Naive thymus-derived CD4-positive, alpha-beta T cell (primary cell): ENCODE results near the gene MAP1LC3A. TPM values are rescaled to one million over a fixed set of nuclear protein-coding genes. Genes with fewer than 3 reads are reported as not detected.

ENCODE experiments used
- ATAC-seq: fragments of 150-1000 bp; cut with Tn5 transposase; 2 replicates; pipeline ENCODE4 v1.10.0; 2021; ENCODE audit warnings: mild to moderate bottlenecking, moderate library complexity
- CTCF ChIA-PET: fragments of 350-600 bp; sonication (Branson Sonifier 250); formaldehyde crosslinking; loops from one replicate; lab custom pipeline; 2021; ENCODE audit warnings: antibody characterized with exemption; lab: Charles Lee
- POLR2A ChIA-PET: fragments of 350-600 bp; sonication (Branson Sonifier 250); formaldehyde crosslinking; loops from one replicate; lab custom pipeline; 2021; ENCODE audit warnings: antibody characterized with exemption, inconsistent platforms; lab: Charles Lee
- DNase-seq, 9 donors: peaks; one replicate each; pipeline versions ENCODE4 v3.0.0 to v3.0.0-alpha.2; 2020 to 2022; ENCODE audit warnings: mixed read lengths in 1 of 9
- H3K27ac ChIP-seq: one replicate; pipeline ENCODE4 v1.7.0; 2013; ENCODE audit warnings: mild to moderate bottlenecking, low read depth, low read length, moderate library complexity
- H3K27me3 ChIP-seq, 2 donors: one replicate each; pipeline ENCODE4 v1.7.0; 2013; ENCODE audit warnings: low read length in 2 of 2, mild to moderate bottlenecking in 2 of 2, moderate library complexity in 2 of 2; ENCODE audit not compliant: control insufficient read depth in 2 of 2, insufficient read depth in 2 of 2
- H3K36me3 ChIP-seq, 3 experiments: 1 replicate in 2 of 3; 2 replicates in 1 of 3; pipeline ENCODE4 v1.7.0; 2013; ENCODE audit warnings: low read length in 3 of 3, mild to moderate bottlenecking in 3 of 3, moderate library complexity in 1 of 3; ENCODE audit not compliant: insufficient read depth in 3 of 3, control insufficient read depth in 2 of 3
- H3K4me1 ChIP-seq, 2 donors: one replicate each; pipeline ENCODE4 v1.7.0; 2013; ENCODE audit warnings: low read length in 2 of 2, mild to moderate bottlenecking in 2 of 2, moderate library complexity in 1 of 2; ENCODE audit not compliant: control insufficient read depth in 2 of 2, insufficient read depth in 2 of 2
- H3K4me3 ChIP-seq: 2 replicates; pipeline ENCODE4 v1.7.0; 2013; ENCODE audit warnings: mild to moderate bottlenecking, low read length
- H3K9me3 ChIP-seq, 3 experiments: 1 replicate in 2 of 3; 2 replicates in 1 of 3; pipeline ENCODE4 v1.7.0; 2013; ENCODE audit warnings: low read length in 3 of 3; ENCODE audit not compliant: control insufficient read depth in 2 of 3
- H3K27ac Mint-ChIP-seq, 9 donors: one replicate each; pipeline ENCODE4 v1.8.0; 2020 to 2022; ENCODE audit warnings: mixed read lengths in 9 of 9, mild to moderate bottlenecking in 8 of 9, moderate library complexity in 5 of 9, inconsistent platforms in 2 of 9
- H3K27me3 Mint-ChIP-seq, 5 donors: one replicate each; pipeline ENCODE4 v1.8.0; 2021 to 2022; ENCODE audit warnings: mixed read lengths in 5 of 5, mild to moderate bottlenecking in 1 of 5
- H3K36me3 Mint-ChIP-seq, 5 donors: one replicate each; pipeline ENCODE4 v1.8.0; 2020 to 2022; ENCODE audit warnings: mixed read lengths in 5 of 5, mild to moderate bottlenecking in 3 of 5, inconsistent platforms in 1 of 5
- H3K4me1 Mint-ChIP-seq, 7 donors: one replicate each; pipeline ENCODE4 v1.8.0; 2020 to 2022; ENCODE audit warnings: mixed read lengths in 7 of 7, mild to moderate bottlenecking in 3 of 7, inconsistent platforms in 1 of 7
- H3K4me3 Mint-ChIP-seq, 10 donors: one replicate each; pipeline ENCODE4 v1.8.0; 2020 to 2022; ENCODE audit warnings: mild to moderate bottlenecking in 10 of 10, mixed read lengths in 10 of 10, moderate library complexity in 6 of 10, inconsistent platforms in 2 of 10
- H3K9me3 Mint-ChIP-seq, 11 donors: one replicate each; pipeline ENCODE4 v1.8.0; 2020 to 2022; ENCODE audit warnings: mixed read lengths in 11 of 11, mild to moderate bottlenecking in 4 of 11, inconsistent platforms in 1 of 11, moderate library complexity in 1 of 11
- intact Hi-C, 2 donors: fragments of 100-400 bp; cut with micrococcal nuclease; formaldehyde crosslinking; loops; one replicate each; pipeline ENCODE4 v1.15.1; 2023
- polyA plus RNA-seq, 2 donors: library from polyadenylated mRNA; unstranded; fragments of 300-500 nt; fragmentation: Illumina TruSeq; gene quantifications; one replicate each; pipeline ENCODE4 v1.2.3, GENCODE V29; 2021
- total RNA-seq, 6 experiments: library from RNA in 5 of 6; stranded (reverse) in 5 of 6; gene quantifications; 1 replicate in 5 of 6; 2 replicates in 1 of 6; pipeline ENCODE4 v1.2.3 and lab custom pipeline; 2021 to 2026

Gene MAP1LC3A
- total and polyA plus RNA-seq, 7 experiments from 2014 or later: 0.60 to 10.3 (median 1.7) TPM

GRCh38 chr20:34570859-34571306 lies 12.4 kb downstream of the MAP1LC3A start:
- H3K27ac Mint-ChIP-seq: peak overlapping the region in 5 of 9 donors; percentile 18 to 75 (median 30)
- POLR2A ChIA-PET: no interaction called here
- H3K36me3 Mint-ChIP-seq: peaks cover 5 to 33% (median 18%) of the 10 kb centered on the region in 5 donors
- ATAC-seq (no peak), DNase-seq (no peak)
- H3K27me3 ChIP-seq: no peaks in the 10 kb centered on the region
- H3K27ac ChIP-seq: no peak overlapping the region
- H3K4me3 ChIP-seq: no peak overlapping the region
- no peaks in the 10 kb centered on the region for H3K4me1 ChIP-seq
- no peaks in the 10 kb centered on the region for H3K27me3 Mint-ChIP-seq
- CTCF ChIA-PET: no interaction called here
- H3K4me3 Mint-ChIP-seq: no peak overlapping the region
- H3K36me3 ChIP-seq: peaks cover 0 to 73% (median 0%) of the 10 kb centered on the region in 3 experiments
- intact Hi-C loops: no loop called here
- peaks cover 0 to 8% (median 5%) of the 10 kb centered on the region in 7 donors for H3K4me1 Mint-ChIP-seq
- peaks cover 0 to 2% (median 0%) of the 10 kb centered on the region in 11 donors for H3K9me3 Mint-ChIP-seq
- H3K9me3 ChIP-seq: no peaks in the 10 kb centered on the region

GRCh38 chr20:34571753-34572152 lies 13.2 kb downstream of the MAP1LC3A start:
- H3K27ac ChIP-seq: no peak overlapping the region
- no peaks in the 10 kb centered on the region for H3K27me3 ChIP-seq
- H3K4me3 ChIP-seq: no peak overlapping the region
- intact Hi-C loops: no loop called here
- no peaks in the 10 kb centered on the region for H3K4me1 ChIP-seq
- Mint-ChIP-seq H3K27me3 (no peaks in the 10 kb centered on the region), H3K4me3 (no peak overlapping the region), H3K36me3 (peaks cover 5 to 33% (median 18%) of the 10 kb centered on the region in 5 donors), H3K4me1 (peaks cover 0 to 8% (median 5%) of the 10 kb centered on the region in 7 donors), H3K27ac (no peak overlapping the region), H3K9me3 (peaks cover 0 to 2% (median 0%) of the 10 kb centered on the region in 11 donors)
- DNase-seq (no peak), ATAC-seq (no peak)
- ChIA-PET POLR2A (no interaction called here), CTCF (no interaction called here)
- H3K9me3 ChIP-seq: no peaks in the 10 kb centered on the region
- H3K36me3 ChIP-seq: peaks cover 0 to 70% (median 0%) of the 10 kb centered on the region in 3 experiments

- H3K27ac ChIP-seq: no peak overlapping the region
- H3K9me3 ChIP-seq: no peaks in the 10 kb centered on the region
- peak overlapping the region in 3 of 9 donors; percentile 8 to 27 (median 26) for H3K27ac Mint-ChIP-seq
- intact Hi-C loops: no loop called here
- no peak overlapping the region for H3K4me3 ChIP-seq
- no peaks in the 10 kb centered on the region for H3K4me1 ChIP-seq
- peaks cover 0 to 2% (median 0%) of the 10 kb centered on the region in 11 donors for H3K9me3 Mint-ChIP-seq
- peaks cover 0 to 57% (median 0%) of the 10 kb centered on the region in 3 experiments for H3K36me3 ChIP-seq
- POLR2A ChIA-PET: interaction anchor here (0.6 kb wide), 1 partner anchor 217 kb away, joined by 3 read pairs; no protein-coding TSS in a partner anchor
- peaks cover 0 to 12% (median 5%) of the 10 kb centered on the region in 7 donors for H3K4me1 Mint-ChIP-seq
- H3K27me3 Mint-ChIP-seq: no peaks in the 10 kb centered on the region
- DNase-seq: no peak
- no peaks in the 10 kb centered on the region for H3K27me3 ChIP-seq
- no peak overlapping the region for H3K4me3 Mint-ChIP-seq
- CTCF ChIA-PET: no interaction called here
- ATAC-seq: no peak
- peaks cover 5 to 38% (median 16%) of the 10 kb centered on the region in 5 donors for H3K36me3 Mint-ChIP-seq
Measured at GRCh38 chr20:34573541-34574300, 15.2 kb downstream of the MAP1LC3A start.

GRCh38 chr20:34574426-34574825 lies 15.9 kb downstream of the MAP1LC3A start:
- peaks cover 0 to 63% (median 0%) of the 10 kb centered on the region in 3 experiments for H3K36me3 ChIP-seq
- no peaks in the 10 kb centered on the region for H3K27me3 Mint-ChIP-seq
- H3K36me3 Mint-ChIP-seq: peaks cover 5 to 41% (median 16%) of the 10 kb centered on the region in 5 donors
- no peak overlapping the region for H3K4me3 Mint-ChIP-seq
- peak overlapping the region in 1 of 9 donors; percentile 52 for H3K27ac Mint-ChIP-seq
- DNase-seq (no peak), ATAC-seq (no peak)
- no peaks in the 10 kb centered on the region for H3K4me1 ChIP-seq
- intact Hi-C loops: no loop called here
- H3K9me3 ChIP-seq: no peaks in the 10 kb centered on the region
- H3K27ac ChIP-seq: no peak overlapping the region
- H3K27me3 ChIP-seq: no peaks in the 10 kb centered on the region
- CTCF ChIA-PET: no interaction called here
- H3K9me3 Mint-ChIP-seq: peaks cover 0 to 2% (median 0%) of the 10 kb centered on the region in 11 donors
- no peak overlapping the region for H3K4me3 ChIP-seq
- peaks cover 0 to 15% (median 5%) of the 10 kb centered on the region in 7 donors for H3K4me1 Mint-ChIP-seq
- POLR2A ChIA-PET: no interaction called here

- ChIA-PET POLR2A (no interaction called here), CTCF (no interaction called here)
- Mint-ChIP-seq H3K36me3 (peaks cover 5 to 43% (median 16%) of the 10 kb centered on the region in 5 donors), H3K27ac (peak overlapping the region in 1 of 9 donors; percentile 52), H3K4me3 (no peak overlapping the region), H3K9me3 (peaks cover 0 to 2% (median 0%) of the 10 kb centered on the region in 11 donors), H3K4me1 (peaks cover 0 to 20% (median 5%) of the 10 kb centered on the region in 7 donors), H3K27me3 (no peaks in the 10 kb centered on the region)
- Histone ChIP-seq H3K27me3 (no peaks in the 10 kb centered on the region), H3K4me1 (peaks cover under 1 to 2% of the 10 kb centered on the region in 2 donors), H3K36me3 (peaks cover 0 to 62% (median 0%) of the 10 kb centered on the region in 3 experiments), H3K4me3 (no peak overlapping the region), H3K27ac (no peak overlapping the region), H3K9me3 (no peaks in the 10 kb centered on the region)
- no peak for DNase-seq
- intact Hi-C loops: no loop called here
- no peak for ATAC-seq
Measured at GRCh38 chr20:34574861-34575260, 16.3 kb downstream of the MAP1LC3A start.

GRCh38 chr20:34575271-34575670 lies 16.8 kb downstream of the MAP1LC3A start:
- no peaks in the 10 kb centered on the region for H3K27me3 ChIP-seq
- ChIA-PET CTCF (no interaction called here), POLR2A (no interaction called here)
- H3K9me3 ChIP-seq: no peaks in the 10 kb centered on the region
- no peak overlapping the region for H3K4me3 Mint-ChIP-seq
- peaks cover 0 to 64% (median 0%) of the 10 kb centered on the region in 3 experiments for H3K36me3 ChIP-seq
- peaks cover 5 to 6% of the 10 kb centered on the region in 2 donors for H3K4me1 ChIP-seq
- no peak for DNase-seq
- H3K4me3 ChIP-seq: no peak overlapping the region
- H3K4me1 Mint-ChIP-seq: peaks cover 3 to 24% (median 8%) of the 10 kb centered on the region in 7 donors
- no peak overlapping the region for H3K27ac Mint-ChIP-seq
- no peaks in the 10 kb centered on the region for H3K27me3 Mint-ChIP-seq
- no peak overlapping the region for H3K27ac ChIP-seq
- H3K9me3 Mint-ChIP-seq: peaks cover 0 to 2% (median 0%) of the 10 kb centered on the region in 11 donors
- H3K36me3 Mint-ChIP-seq: peaks cover 8 to 43% (median 16%) of the 10 kb centered on the region in 5 donors
- no peak for ATAC-seq
- intact Hi-C loops: no loop called here
